ENCODE results near the gene KLF1.
A peak's percentile ranks its signal among the peaks of the same experiment; 100 is the strongest.

Gene KLF1

DNA sequence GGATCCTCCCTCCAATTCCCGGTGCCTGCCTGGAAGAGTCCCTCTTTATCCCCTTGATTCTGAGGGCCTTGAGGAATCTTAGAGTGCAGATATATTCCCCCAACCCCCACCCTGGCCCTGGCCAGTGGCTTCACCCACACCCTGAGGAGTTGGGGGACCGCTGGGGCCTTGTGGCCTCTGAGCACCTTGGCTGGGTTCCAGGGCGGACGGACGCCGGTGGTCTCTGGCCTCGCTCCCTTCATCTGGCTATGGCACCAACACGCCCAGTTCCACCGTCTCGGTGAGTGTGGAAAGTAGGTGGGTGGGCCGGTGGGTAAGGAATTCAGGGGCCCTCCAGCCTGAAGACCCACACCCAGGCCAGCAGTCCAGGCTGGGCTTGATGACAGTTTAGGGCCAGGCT is 43.7 kb downstream of the KLF1 start:
- Mint-ChIP-seq H3K27me3 (ENCODE audit: low read depth) (peaks cover 45% of the 10 kb centered on the region), H3K9me3 (no peaks in the 10 kb centered on the region), H3K27ac (no peak overlapping the region), H3K36me3 (ENCODE audit: low read depth) (no peaks in the 10 kb centered on the region), H3K4me1 (peaks cover 22% of the 10 kb centered on the region), H3K4me3 (no peak overlapping the region)
- TF ChIP-seq, protein P1, sequence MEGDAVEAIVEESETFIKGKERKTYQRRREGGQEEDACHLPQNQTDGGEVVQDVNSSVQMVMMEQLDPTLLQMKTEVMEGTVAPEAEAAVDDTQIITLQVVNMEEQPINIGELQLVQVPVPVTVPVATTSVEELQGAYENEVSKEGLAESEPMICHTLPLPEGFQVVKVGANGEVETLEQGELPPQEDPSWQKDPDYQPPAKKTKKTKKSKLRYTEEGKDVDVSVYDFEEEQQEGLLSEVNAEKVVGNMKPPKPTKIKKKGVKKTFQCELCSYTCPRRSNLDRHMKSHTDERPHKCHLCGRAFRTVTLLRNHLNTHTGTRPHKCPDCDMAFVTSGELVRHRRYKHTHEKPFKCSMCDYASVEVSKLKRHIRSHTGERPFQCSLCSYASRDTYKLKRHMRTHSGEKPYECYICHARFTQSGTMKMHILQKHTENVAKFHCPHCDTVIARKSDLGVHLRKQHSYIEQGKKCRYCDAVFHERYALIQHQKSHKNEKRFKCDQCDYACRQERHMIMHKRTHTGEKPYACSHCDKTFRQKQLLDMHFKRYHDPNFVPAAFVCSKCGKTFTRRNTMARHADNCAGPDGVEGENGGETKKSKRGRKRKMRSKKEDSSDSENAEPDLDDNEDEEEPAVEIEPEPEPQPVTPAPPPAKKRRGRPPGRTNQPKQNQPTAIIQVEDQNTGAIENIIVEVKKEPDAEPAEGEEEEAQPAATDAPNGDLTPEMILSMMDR (IDR thresholded peaks at IDR 0.05; ENCODE audit: unreplicated experiment in 3 of 3) = no peak

DNA sequence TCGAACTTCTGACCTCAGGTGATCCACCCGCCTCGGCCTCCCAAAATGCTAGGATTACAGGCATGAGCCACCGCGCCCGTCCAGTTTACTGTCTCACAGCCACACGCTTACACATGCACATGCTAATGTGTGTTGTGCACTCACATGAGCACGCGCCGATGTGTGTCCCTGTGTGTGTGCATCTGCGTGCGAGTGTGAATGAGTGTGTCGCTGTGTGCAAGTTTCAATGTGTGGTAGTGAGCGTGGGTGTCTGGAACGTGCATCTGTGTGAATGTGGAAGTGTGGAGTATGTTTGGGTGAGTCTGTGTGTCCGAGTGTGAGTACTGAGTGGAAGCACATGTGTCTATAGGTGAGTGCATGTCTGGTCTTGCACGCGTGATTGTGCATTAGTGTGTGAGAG is 44.5 kb downstream of the KLF1 start:
- Mint-ChIP-seq H3K9me3 (no peaks in the 10 kb centered on the region), H3K36me3 (ENCODE audit: low read depth) (no peaks in the 10 kb centered on the region), H3K27me3 (ENCODE audit: low read depth) (peaks cover 53% of the 10 kb centered on the region), H3K27ac (no peak overlapping the region), H3K4me1 (peaks cover 23% of the 10 kb centered on the region), H3K4me3 (no peak overlapping the region)
- TF ChIP-seq, protein P1 (IDR thresholded peaks at IDR 0.05; ENCODE audit: unreplicated experiment in 3 of 3) = no peak

DNA sequence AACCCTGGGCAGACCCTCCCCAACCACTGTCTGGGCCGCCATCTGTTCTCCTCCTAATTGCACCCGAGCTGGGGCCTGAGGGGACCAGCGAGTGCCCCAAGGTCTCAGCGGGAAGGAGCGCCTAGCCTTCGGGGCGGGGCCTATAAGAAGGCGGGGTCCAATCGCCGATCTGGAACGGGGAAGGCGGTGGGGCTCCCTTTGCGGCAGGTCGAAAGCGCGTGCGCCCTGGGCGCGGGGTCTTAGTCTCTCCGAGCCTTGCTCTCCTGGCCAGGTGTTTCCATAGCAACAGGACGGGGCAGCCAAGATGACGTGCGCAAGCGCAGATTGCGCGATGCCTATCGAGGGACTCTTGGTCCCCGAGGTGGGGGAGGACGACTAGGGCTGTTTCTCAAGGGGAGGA is 45.9 kb downstream of the KLF1 start:
- TF ChIP-seq, protein P1 (IDR thresholded peaks at IDR 0.05; ENCODE audit: unreplicated experiment in 3 of 3) = no peak
- H3K27ac Mint-ChIP-seq = peak overlapping the region in 2 of 3 experiments; percentile 13 to 21
- peaks cover 2% of the 10 kb centered on the region for H3K9me3 Mint-ChIP-seq
- H3K4me3 Mint-ChIP-seq = peak overlapping the region; percentile 68 to 77 (median 76)
- H3K4me1 Mint-ChIP-seq = peaks cover 33% of the 10 kb centered on the region
- peaks cover 67% of the 10 kb centered on the region for H3K27me3 Mint-ChIP-seq (ENCODE audit: low read depth)
- H3K36me3 Mint-ChIP-seq (ENCODE audit: low read depth) = no peaks in the 10 kb centered on the region

DNA sequence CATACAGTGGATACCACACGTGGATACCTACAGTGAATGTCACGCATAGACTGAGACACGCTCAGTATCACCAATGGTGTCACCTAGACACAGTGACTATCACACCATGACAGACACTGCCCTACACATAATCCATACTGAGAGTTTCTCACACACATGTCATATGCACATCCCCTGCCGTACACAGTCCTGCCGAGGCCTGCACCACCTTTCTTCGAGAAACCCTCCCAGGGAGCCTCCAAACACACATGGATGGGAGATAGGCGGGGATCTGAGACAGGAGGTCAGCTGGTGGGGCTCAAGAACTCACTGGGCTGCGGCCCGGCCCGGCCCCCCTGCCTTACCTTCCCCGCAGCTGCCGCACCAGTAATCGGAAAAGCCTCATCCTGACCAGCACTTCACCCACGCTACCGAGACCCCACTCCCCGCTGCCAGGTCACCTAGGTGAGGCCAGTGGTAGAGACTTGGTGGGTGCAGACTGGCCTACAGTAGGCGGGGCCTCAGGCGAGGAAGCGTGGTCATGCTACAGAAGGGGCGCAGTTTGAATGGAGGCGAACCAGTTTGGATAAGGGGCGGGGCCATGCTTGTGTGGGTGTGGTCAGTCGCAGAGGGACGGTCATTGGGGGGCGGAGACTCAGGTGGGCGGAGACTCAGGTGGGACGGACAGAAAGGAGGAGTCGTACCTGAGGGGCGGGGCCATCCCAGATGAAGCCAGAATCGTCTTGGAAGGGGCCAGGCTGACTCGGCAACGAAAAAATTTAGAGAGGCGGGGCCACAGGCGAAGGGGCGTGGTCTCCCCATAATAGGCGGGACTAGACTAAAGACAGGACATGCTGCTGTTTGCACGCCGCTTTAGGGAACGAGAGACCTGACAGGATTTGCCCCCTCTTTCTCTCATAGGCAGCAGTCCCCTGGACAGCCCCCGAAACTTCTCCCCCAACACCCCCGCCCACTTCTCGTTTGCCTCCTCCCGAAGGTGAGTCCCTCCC is 46.6 kb downstream of the KLF1 start:
- H3K4me1 Mint-ChIP-seq = peaks cover 33% of the 10 kb centered on the region
- H3K36me3 Mint-ChIP-seq (ENCODE audit: low read depth) = no peaks in the 10 kb centered on the region
- peaks cover 2% of the 10 kb centered on the region for H3K9me3 Mint-ChIP-seq
- peak overlapping the region in 1 of 3 experiments; percentile 29 for H3K27ac Mint-ChIP-seq
- H3K27me3 Mint-ChIP-seq (ENCODE audit: low read depth) = peaks cover 75% of the 10 kb centered on the region
- TF ChIP-seq, protein P1 (IDR thresholded peaks at IDR 0.05; ENCODE audit: unreplicated experiment in 3 of 3) = no peak
- H3K4me3 Mint-ChIP-seq = peak overlapping the region; percentile 68 to 77 (median 76)

DNA sequence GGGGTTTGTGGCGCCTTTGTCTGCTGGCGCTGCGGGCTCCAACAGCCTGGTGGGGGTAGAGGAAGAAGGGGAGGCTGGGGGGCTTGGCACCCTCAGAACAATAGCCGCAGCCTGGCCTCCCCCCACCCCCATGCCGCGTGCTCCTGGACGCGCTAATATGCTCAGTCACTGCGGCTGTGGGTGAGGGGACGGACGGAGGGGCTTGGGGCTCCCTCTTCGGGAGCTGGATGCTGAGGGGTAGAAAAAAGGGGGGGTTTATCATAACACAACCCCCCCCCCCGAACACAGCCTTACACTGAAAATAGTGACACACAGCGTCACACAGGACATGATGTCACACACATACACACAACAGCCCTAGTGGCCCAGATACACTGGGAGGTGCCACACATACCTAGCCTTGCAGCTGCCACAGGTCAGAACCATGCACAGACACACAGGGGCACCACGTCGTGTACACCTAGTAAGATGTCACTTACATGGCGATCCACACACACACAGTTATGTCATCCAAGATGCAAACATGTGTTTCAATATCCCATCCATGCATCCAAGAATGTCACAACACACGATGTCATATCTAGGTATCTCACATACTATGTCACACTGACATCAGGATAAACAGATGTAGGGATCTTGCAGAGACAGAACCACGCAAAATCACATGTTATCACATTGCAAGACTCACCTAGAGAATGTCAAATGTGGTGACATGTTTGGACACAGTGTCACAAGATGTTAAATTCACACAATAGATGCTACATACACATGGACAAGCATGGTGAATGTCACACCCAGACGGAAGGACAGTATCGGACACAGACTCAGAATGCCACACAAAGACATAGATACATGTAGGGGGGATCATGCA is 47.9 kb downstream of the KLF1 start:
- Mint-ChIP-seq H3K36me3 (ENCODE audit: low read depth) (no peaks in the 10 kb centered on the region), H3K27ac (no peak overlapping the region), H3K4me1 (peaks cover 37% of the 10 kb centered on the region), H3K27me3 (ENCODE audit: low read depth) (peaks cover 87% of the 10 kb centered on the region), H3K4me3 (peak overlapping the region; percentile 76 to 80 (median 78)), H3K9me3 (peaks cover 2% of the 10 kb centered on the region)
- TF ChIP-seq, protein P1 (IDR thresholded peaks at IDR 0.05; ENCODE audit: unreplicated experiment in 3 of 3) = no peak

Measured in nephron (organoid).